22Rv1 (cell line): ENCODE results near the gene TMPRSS4.

Source experiments
- CTCF ChIP-seq: fragments of 450-650 bp; IDR thresholded peaks from 2 replicates; pipeline ENCODE4 v1.5.1; 2017; ENCODE audit warnings: mild to moderate bottlenecking
- ZFX ChIP-seq: fragments of 450-650 bp; IDR thresholded peaks from 2 replicates; pipeline ENCODE4 v1.6.1; 2017; ENCODE audit warnings: antibody characterized with exemption, borderline replicate concordance

- no peak for TF ChIP-seq CTCF
- no peak for TF ChIP-seq ZFX
Observed at GRCh38 chr11:118132385-118133151, 55.7 kb downstream of the TMPRSS4 start.
